ENCODE data around the gene ADPRH.
A peak's percentile ranks its signal among the peaks of the same experiment; 100 is the strongest.

The ADPRH gene

GRCh38 chr3:119624002-119624720 is 44.9 kb downstream of the ADPRH start:
- TF ChIP-seq CTCF (IDR thresholded peaks at IDR 0.05; ENCODE audit: control extremely low read depth, extremely low read depth, low read depth, missing control alignments), result no peak
- no peak for DNase-seq (ENCODE audit: extremely low spot score)
- ChIA-PET POLR2A (no interaction called here), CTCF (interaction anchor here (1.0 kb wide), 1 partner anchor 23 kb away, joined by 6 read pairs; no protein-coding TSS in a partner anchor)

- no peak for DNase-seq (ENCODE audit: extremely low spot score)
- no peak for TF ChIP-seq CTCF (IDR thresholded peaks at IDR 0.05; ENCODE audit: control extremely low read depth, extremely low read depth, low read depth, missing control alignments)
- ChIA-PET CTCF (interaction anchor here (0.6 to 5.5 kb wide), 5 partner anchors 11 to 66 kb away, joined by 3 to 36 read pairs (median 11); partner anchors contain the start of gene CD80), POLR2A (no interaction called here)
Measured at GRCh38 chr3:119625451-119626153, 46.3 kb downstream of the ADPRH start.

GRCh38 chr3:119626196-119626595 is 46.9 kb downstream of the ADPRH start:
- no peak for DNase-seq (ENCODE audit: extremely low spot score)
- ChIA-PET CTCF (interaction anchor here (0.8 to 5.5 kb wide), 6 partner anchors 12 to 67 kb away, joined by 3 to 36 read pairs (median 8); partner anchors contain the start of gene CD80), POLR2A (no interaction called here)
- TF ChIP-seq CTCF (IDR thresholded peaks at IDR 0.05; ENCODE audit: control extremely low read depth, extremely low read depth, low read depth, missing control alignments), result no peak

GRCh38 chr3:119627461-119627860 is 48.2 kb downstream of the ADPRH start:
- POLR2A ChIA-PET, result interaction anchor here (1.5 kb wide), 1 partner anchor 32 kb away, joined by 4 read pairs; no protein-coding TSS in a partner anchor
- TF ChIP-seq CTCF (IDR thresholded peaks at IDR 0.05; ENCODE audit: control extremely low read depth, extremely low read depth, low read depth, missing control alignments), result no peak
- CTCF ChIA-PET, result interaction anchor here (0.9 to 5.5 kb wide), 10 partner anchors 8 to 67 kb away, joined by 3 to 36 read pairs (median 5); no protein-coding TSS in a partner anchor
- DNase-seq (ENCODE audit: extremely low spot score), result peak; percentile 39

DNA sequence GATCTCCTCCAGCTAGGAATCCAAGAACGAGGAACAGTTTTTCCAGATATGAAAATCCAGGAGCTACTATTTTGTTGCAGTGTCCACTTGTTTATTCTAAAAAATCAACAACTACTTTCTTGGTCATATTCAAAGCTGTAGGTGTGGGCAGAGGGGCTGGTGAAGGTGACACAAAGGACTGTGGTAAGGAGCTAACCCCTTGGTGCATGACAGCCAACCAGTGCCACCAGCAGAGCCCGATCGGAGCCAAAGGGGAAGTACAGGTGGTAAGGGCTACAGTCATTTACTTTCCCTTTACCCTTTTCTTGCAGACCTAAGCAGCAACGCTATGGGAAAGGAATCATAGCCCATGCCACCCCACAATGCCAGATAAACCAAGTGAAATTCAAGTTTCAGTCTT is 49.1 kb downstream of the ADPRH start:
- ChIA-PET POLR2A (interaction anchor here (0.6 to 1.5 kb wide), 4 partner anchors 8 to 327 kb away, joined by 3 to 4 read pairs (median 3); no protein-coding TSS in a partner anchor), CTCF (interaction anchor here (0.9 to 5.5 kb wide), 7 partner anchors 9 to 52 kb away, joined by 3 to 36 read pairs (median 5); no protein-coding TSS in a partner anchor)
- TF ChIP-seq CTCF (IDR thresholded peaks at IDR 0.05; ENCODE audit: control extremely low read depth, extremely low read depth, low read depth, missing control alignments), result no peak
- peak; percentile 47 for DNase-seq (ENCODE audit: extremely low spot score)

GRCh38 chr3:119628816-119629445 is 49.6 kb downstream of the ADPRH start:
- CTCF ChIA-PET, result interaction anchor here (0.9 to 5.5 kb wide), 8 partner anchors 15 to 52 kb away, joined by 3 to 36 read pairs (median 5); no protein-coding TSS in a partner anchor
- no peak for DNase-seq (ENCODE audit: extremely low spot score)
- POLR2A ChIA-PET, result interaction anchor here (1.0 kb wide), 1 partner anchor 7 kb away, joined by 3 read pairs; no protein-coding TSS in a partner anchor
- TF ChIP-seq CTCF (IDR thresholded peaks at IDR 0.05; ENCODE audit: control extremely low read depth, extremely low read depth, low read depth, missing control alignments), result no peak

Measured in GM10248 (cell line).